Measurements from ENCODE around the gene CHRNB4. TPM values are rescaled to one million over a fixed set of nuclear protein-coding genes. Genes with fewer than 3 reads are reported as not detected.
"Not testable (repeated sequence)": the region's sequence is repeated elsewhere in the genome, so short reads cannot be mapped to it uniquely, and the experiment has no call there.

The CHRNB4 gene, protein sequence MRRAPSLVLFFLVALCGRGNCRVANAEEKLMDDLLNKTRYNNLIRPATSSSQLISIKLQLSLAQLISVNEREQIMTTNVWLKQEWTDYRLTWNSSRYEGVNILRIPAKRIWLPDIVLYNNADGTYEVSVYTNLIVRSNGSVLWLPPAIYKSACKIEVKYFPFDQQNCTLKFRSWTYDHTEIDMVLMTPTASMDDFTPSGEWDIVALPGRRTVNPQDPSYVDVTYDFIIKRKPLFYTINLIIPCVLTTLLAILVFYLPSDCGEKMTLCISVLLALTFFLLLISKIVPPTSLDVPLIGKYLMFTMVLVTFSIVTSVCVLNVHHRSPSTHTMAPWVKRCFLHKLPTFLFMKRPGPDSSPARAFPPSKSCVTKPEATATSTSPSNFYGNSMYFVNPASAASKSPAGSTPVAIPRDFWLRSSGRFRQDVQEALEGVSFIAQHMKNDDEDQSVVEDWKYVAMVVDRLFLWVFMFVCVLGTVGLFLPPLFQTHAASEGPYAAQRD
- not detected in 2 replicates for total RNA-seq

DNA sequence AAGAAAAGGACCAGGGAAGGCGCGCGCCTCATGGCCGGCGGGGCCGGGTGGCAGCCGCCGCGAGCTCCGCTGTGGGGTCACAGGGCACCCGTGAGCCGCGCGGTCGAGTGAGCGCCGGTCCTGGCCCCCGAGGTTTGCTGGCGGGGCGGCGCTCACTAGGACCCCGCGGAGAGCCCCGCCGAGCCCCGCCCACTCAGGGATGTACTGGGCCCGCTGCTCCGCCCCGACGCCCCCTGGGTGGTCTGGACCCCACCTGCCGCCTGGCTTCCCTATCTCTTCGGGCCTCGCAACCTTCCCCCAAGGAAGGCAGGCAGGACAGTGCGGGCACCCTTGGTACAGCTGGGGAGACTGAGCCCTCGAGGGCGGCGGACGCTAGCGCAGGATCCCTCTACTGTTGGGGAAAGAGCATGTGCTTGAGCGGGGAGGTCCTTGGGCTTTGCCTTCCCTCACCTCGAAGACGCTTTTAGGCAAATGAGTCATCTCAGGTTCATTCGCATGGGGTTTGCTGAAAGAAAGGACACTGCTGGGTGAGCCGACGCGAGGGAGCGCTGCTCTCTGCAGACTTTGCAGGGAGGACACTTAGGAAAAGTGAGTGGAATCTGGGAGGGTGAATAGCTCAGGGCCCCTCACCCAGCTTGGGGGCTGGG is at the start of gene CHRNB4:
Gene CHRNB4, minus strand, starts transcription at position 109 of the 647 bp plus-strand sequence. Its CDS starts 77 bp downstream, at position 32.
- DNase-seq: no peak

DNA sequence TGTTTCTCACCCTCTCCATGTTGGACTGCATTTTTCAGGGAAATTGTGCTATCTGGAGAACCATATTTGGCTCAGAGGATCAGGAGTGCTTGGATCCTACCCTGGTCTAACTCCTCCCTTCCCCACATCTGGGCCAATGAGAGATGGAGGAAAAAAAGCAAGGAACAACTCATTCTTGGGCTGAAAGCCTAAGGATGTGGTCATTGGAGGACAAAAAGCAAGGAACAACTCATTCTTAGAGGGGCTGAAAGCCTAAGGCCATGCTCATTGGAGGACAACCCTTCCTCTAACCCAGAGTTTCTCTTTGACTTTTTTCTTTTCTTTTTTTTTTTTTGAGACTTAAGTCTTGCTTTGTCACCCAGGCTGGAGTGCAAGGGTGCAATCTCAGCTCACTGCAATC is 48.6 kb upstream of the CHRNB4 start:
- no peak for DNase-seq

DNA sequence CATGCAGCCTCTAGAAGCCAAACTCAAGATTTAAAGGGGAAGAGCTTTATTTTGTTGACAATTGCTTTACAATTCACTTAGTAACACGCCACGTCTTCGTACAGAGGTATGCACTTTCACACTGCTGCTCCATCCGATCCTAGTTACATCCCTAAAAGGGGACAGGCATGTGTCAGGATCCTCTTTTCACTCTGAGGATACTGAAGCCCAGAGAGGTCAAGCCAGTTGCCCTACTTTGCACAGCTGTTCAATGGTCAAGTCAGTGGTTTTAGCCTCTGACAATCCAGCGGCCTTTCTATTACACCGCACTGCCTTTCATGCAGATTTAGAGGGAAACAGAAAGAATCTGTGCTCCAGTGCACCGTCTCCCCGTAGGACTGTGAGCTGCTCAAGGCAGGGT is 44.9 kb upstream of the CHRNB4 start:
- DNase-seq: no peak

DNA sequence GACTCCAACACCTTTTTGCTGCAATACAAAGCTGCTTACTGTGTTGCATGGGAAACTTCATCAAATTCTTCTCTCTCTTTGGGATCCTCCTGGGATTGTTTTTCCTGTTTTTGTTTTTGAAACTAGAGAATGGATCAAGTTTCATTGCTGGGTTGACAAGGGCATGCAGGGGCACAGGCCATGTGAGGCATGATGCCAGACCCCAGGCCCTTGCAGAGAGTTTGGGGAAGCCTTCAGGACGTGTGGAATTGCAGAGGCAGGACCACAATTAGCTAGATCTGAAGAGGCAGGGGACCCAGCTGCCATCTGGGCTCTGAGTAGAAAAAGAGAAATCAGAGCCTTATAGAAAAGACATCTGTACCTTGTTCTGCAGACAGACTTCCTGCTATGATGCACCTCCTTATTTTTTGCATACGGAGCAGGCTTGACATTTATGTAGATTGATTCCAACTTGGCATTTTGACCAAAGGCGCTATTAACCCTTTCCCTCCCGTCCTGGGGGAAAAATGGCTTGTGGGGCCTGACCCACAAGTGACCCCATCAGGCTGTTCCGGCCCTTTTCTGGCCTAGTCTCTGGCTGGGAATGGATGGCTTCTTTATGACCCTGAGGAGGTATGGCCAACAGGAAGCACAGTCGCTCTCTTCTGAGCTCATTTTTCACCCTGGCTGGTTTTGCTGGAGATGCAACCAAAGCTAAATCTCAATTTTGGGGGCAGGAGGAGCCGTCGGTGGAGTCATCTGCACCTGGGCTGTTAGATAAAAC is 44.3 kb upstream of the CHRNB4 start:
- no peak for DNase-seq

DNA sequence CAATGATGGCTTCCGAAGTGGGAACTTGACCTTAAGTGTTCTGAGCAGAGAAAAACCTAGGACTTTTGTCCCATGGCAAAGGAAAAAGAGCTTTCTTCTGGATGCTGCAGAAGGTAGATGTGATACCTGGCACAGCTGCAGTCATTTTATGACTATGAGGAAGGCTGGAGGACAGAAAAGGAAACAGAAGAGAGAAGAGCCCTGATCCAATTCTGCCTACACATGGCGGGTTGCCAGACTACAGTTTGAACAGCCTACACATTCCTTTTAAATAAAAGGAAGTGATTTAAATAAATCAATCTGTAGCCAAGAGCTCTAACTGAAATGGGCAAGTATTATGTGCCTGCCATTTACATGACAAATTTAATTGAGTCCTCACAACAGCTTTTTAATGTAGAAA is 43.6 kb upstream of the CHRNB4 start:
- DNase-seq: peak; percentile 15

DNA sequence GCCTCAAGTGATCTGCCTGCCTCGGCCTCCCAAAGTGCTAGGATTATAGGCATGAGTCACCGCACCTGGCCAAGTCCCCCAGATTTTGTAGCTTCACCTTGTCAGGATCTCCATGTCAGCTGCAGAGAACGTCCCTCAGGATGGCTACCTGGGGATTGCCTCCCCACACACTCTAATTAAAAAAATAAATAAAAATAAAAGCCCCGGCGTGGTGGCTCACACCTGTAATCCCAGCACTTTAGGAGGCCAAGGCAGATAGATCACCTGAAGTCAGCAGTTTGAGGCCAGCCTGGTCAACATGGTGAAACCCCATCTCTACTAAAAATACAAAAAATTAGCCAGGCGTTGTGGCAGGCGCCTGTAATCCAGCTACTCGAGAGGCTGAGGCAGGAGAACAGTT is 42.6 kb upstream of the CHRNB4 start:
- not testable (repeated sequence) for DNase-seq

DNA sequence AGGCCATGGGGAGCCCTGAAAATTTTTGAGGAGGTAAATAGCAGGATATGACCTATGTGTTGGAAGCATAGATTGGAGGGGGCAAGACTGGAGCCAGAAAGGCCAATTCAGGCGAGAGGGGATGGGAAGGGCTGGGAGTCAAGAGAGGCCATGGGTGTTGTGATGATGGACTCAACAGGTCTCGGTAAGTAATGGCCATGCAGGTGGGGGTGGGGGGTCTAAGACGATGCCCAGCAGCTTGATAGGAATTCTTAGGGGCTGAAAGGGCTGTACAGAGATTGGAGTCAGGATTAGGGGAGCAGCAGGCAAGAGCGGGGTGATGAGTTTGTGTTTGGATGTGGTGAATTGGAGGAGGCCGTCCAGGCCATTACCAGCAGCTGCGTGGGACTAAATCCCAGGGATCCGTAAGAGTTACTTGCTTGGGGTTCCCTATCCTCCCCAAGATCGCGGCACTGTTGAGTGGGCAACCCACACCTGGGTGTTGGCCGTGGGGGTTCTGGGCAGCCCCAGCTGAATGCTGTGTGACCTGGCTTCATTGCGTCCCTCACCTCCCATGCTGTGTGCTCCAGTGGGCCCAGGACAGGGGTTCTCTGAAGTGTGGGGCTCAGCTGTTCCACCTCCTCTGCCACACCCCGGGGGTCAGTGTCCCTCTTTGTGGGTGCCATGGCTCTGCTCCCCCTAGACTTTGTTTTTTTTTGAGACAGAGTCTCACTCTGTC is 41.8 kb upstream of the CHRNB4 start:
- DNase-seq: no peak

DNA sequence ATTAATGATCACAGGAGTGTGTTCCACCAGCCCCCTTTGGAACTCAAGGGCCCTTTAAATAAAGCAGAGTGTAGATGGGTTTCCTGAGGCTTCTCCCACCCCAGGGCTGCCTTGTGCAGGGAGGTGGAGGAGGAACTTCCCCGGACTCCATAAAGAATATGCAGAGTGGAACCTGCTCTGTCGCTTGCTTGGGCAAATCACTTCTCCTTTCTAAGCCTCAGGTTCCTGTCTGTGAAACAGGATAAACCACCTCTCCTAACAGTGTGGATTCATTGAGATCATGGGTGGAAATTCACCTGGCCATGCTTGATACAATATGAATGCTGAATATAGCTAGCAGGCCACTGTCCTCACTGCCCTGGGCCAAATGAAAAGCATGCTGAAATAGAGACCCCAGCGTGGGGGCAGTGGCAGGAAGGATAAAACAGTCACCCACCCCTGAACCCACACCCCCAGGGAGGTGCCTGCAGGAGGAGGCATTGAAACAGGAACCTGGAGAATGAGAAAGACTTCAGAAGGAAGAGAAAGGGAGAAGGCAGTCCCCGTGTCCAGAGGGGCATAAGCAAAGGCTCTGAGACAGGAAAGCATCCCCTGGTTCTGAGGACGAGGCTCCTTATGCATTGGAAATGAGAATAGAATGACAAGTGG is 41.1 kb upstream of the CHRNB4 start:
- DNase-seq: no peak

DNA sequence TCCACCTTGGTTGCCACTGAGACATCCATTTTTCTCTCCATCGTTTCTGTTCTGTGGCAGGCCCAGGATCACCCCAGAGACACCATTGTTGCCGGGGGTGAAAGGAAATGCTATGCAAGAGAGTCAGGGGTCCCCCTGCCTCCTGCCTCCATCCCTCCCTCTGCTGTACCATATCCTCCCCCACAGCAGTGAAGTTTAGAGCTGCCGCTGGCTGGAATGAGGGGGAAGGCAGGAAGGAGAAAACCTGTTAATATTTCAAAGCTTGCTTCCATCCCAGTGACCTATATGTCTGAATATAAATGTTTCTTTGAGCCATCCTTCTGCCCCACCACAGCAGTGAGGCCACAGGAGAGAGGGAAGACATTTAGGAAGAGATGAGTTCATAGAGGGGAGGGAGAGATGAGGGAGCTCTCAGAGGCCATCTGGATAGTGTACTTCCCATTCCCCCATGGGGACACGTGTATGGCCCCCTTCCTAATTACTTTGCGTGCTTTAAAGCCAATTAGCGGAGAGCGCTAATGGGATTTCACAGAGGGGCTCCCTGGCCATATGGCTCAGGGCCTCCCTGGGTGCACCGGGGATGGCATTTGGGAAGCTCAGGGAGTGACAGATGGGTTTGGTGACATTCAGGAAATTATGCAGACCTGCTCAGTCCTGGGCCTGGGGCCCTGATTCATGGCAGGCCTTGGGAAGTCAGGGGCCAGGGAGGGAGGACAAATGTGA is 40.4 kb upstream of the CHRNB4 start:
- no peak for DNase-seq

DNA sequence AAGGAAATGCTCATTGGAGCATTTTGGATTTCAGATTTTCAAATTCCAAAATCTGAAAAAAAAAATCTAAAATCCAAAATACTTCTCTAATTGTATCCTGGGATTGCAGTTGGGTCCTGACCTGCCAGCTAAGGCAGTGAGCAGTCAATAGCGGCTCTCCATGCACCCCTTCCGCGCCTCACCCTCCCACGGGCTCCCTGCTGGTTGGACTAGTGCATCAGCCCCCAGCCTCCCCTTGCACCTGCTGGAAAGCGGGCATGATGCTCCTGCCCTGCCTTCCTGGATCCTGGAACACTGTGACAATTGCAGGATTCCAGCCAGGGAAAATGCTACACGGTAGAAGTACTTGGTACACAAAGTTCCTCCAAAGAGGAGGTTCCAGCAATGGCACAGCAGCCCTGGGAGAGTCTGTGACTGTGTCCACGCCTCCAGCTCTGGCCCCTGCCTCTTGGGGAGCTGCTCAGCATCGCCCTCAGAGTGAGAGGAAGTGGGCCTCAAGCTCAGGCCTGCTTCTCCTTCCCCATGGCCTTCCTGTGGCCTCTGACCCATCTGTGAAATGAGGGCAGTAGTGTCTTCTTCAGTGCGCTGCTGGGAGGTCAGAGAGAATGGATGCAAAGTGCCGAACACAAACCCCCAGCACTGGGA is 39.5 kb upstream of the CHRNB4 start:
- DNase-seq: no peak

DNA sequence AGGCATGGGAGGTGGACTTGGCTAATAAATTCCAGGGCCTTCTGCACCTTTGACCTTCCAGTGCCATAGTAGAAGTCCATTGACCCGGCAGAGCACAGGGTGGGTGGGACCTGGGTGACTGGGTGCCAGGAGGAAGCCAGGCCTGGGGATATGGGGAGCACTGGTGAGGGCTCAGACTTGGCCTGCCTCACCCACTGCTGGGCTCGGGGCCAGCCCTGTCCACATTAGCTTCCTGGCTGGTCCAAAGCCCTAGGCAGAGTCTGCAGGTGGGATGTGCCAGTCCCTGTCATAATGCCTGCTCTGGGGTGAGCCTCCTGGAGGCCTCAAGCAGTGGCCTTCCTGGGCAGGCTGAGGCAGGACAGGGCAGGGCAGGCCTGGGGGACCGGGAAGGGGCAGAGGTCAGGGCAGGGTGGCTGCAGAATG is 38.1 kb upstream of the CHRNB4 start:
- DNase-seq: no peak

DNA sequence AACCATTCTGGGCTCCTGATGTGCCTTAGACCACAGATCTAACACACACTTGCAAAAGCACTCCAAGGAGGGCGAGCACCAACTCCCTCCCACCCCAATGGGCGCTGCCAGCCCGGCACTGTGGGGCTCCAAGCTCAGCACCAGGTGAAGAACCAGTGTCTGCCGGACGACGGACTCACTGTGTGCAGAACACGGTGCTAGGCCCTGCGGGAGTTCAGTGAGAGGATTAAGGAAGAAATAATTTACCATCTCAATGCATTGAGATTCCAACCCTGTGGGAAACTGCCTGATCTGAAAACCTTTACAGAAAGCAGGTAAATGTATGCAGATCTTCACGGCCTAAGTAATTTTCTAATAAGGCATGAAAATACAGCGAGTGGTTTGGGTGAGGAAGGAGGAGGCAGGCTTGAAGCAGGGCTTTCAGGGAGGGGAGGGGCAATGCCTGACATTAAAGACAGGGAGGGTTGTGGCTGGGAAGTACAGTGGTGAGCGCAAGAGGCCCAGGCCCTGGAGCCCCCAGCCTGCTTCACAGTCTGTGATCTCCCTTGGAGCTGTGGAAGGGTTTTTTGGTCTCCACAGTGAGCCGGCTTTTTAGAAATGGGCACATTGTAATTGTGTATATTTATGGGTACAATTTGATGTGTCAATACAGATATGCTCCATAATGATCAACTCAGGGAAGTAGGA is 35.6 kb upstream of the CHRNB4 start:
- no peak for DNase-seq

DNA sequence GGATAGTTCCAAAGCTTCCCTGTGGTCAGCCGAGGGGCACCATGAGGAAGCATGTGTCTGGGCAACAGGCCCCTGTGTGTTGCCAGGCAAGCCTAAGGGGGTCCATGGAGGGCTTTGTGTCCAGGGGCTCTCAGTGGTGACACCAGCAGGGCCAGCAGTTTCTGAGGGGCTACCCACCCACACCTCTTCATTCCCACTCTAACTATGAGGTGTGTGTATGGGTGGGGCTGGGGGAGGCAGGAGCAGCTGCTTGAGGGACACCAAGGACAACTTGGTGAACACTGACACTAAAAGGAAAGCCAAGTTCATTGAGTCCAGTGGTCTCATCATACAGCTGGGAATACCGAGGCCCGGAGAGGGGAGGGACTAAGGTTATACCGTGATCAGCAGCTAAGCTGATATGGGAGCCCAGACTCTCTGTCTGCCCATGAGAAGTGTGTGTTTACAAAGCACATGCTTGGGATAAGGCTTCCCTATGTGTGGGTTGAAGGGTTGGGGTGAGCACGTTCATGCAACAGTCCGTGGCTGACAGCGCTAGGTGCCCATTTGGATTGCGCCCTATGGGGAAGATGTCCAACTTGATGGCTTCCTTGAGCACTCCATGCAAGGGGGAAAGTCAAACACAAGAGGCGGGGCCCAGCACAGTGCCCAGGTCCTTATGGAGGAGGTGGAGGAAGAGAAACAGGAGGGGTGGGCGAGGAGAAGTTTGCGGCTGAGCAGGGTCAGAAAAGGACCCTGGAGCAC is 34.8 kb upstream of the CHRNB4 start:
- DNase-seq: no peak

DNA sequence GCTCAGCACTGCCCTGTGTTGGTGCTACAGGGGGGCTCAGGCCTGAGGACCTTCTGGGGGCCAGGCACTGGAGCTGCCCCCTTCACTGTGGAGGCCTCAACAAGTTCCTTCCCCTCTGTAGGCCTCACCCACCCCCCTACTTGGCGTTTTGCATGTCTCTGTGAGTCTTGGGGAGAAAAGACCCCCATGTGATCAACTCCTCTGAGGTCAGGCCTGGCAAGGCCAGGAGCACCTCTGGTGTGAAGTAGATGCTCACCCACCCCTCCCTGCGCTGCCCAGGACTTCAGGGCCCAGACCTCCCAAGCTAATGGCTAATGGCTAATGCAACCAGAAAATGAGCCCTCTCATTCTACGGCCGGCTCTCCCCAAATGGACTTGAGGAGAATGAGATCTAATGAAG is 34.2 kb upstream of the CHRNB4 start:
- no peak for DNase-seq

DNA sequence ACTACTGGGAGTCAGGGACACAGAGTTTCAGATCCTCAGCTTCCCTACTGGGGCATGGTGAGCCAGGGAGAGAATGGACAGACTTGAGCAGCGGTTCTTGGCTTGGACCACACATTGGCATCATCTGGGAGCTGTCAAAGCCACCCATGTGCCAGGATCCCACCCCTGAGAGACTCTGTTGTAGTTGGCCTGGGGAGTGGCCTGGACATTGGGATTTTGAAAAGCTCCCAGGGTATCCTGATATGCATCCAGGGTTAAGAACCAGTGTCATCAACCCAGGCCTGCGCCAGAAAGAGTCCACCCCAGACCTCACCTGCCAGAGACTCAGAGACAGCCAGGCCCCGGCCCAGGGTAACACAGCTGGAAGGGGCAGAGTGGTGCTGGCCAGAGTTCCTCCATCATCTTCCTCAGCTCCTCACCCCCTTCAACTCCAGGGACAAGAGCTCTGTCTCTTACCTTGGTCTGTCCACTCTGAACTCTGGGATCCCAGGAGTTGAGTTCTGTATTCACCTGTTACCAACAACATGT is 33.0 kb upstream of the CHRNB4 start:
- no peak for DNase-seq

DNA sequence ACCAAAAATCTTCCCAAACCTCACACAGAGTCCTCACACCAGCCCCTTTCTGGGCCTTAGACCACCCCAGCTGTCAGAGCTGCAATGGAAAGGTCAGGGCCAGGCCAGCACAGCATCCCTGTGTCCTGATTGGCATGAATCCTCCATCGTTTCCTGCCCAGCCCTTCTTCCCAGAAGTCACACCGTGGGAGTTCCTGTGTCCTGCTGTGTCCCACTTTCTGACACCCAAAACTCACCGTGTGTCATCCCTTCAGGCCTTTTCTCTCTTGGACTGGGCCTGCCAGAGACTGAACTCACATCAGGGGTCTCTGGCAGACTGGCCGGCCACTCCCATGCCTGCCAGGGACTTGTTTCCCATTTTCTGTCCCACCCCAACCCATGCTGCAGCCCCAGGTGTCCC is 32.5 kb upstream of the CHRNB4 start:
- no peak for DNase-seq

DNA sequence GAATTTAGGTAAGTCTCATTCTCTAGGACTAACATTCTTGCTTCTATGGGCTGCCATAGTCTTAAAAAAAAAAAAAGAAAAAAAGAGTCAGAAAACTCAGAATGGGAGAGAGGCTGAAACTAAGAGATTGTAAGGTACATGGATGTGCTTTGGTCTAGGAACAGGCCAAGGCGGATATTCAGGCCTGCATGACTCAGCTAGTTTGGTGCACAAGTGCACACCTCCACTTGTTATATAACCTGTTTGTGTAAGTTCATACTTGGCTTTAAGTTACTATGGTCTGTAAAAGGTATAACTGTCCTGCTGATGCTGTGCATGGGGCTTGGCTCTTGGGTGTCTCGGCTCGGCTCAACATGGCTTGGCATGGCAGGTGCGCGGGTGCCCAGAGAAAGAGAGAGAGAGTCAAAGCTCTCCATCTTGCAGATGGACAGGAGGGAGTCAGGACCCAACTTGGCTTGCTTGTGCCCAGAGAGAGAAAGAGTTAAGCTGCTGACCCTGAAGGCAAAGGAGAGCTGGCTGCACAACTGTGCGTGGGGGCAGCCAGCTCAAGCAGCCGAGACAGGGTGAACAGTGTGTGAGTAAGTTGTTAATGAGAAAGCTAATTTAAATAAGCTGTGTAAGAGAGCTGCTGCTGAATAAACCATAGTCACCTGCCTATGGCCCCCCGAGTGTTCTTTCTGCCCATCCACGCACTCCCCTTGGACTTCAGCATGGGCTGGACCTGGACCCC is 31.4 kb upstream of the CHRNB4 start:
- DNase-seq: no peak

DNA sequence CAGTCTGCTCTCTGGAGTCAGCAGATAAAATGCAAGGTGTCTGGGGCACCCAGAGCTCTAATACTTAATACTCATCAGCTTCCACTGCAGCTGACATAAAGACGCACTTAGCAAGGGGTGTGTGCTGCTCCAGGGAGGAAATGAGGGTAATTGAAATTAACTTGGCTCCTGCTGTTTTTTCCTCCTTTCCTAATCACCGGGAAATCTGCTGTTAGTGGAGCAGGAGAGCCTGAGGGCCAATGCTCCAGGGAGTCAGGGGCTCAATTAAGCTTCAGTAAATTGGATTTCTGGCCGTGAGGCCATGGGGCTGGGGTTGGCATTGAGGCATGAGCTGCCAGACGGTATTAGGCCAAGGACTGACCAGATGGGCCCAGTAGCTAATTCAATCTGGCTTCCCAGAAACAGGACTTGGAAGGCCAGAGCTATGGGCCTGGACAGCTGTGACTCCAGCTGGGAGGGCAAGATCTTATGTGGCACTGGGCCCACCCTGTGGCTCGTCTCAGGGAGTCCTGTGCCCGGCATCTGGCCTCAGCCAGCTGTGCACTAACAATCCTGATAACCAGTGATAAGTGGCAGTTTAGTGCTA is 30.7 kb upstream of the CHRNB4 start:
- DNase-seq: peak; percentile 13

Data from dermis blood vessel endothelial cell (primary cell).